SU-DHL-6 (cell line): Measurements from ENCODE around the gene HIPK2.

Experiments used
- H2AFZ ChIP-seq: fragments of 200-600 bp; sonication (generic); 2 replicates; pipeline ENCODE4 v1.6.1; 2014; ENCODE audit warnings: low read depth, mild to moderate bottlenecking, moderate library complexity, mixed read lengths, antibody characterized with exemption, low read length; ENCODE audit not compliant: severe bottlenecking
- H3F3A ChIP-seq: fragments of 200-600 bp; shearing (Covaris generic); 2 replicates; pipeline ENCODE4 v1.6.0; 2016; ENCODE audit warnings: antibody characterized with exemption, mild to moderate bottlenecking; ENCODE audit not compliant: insufficient read depth
- H3K27ac ChIP-seq: fragments of 200-600 bp; sonication (generic); 2 replicates; pipeline ENCODE4 v1.5.1; 2016; ENCODE audit warnings: low read depth, mild to moderate bottlenecking, low read length, moderate library complexity, mixed read lengths
- H3K27me3 ChIP-seq: fragments of 200-600 bp; sonication (generic), shearing (Covaris generic); 2 replicates; pipeline ENCODE4 v1.6.0; 2014; ENCODE audit warnings: mild to moderate bottlenecking, low read length
- H3K36me3 ChIP-seq: fragments of 200-600 bp; sonication (generic); 2 replicates; pipeline ENCODE4 v1.6.1; 2014; ENCODE audit warnings: mild to moderate bottlenecking, low read length, mixed read lengths
- H3K4me2 ChIP-seq: fragments of 300-600, 200-600 bp; shearing (Covaris generic), sonication (generic); 2 replicates; pipeline ENCODE4 v1.6.0; 2014; ENCODE audit warnings: low read length, low read depth, mild to moderate bottlenecking; ENCODE audit not compliant: poor library complexity, severe bottlenecking
- H3K4me3 ChIP-seq: fragments of 200-600 bp; sonication (generic); 2 replicates; pipeline ENCODE4 v1.5.1; 2014; ENCODE audit warnings: antibody characterized with exemption, low read length, mild to moderate bottlenecking, mixed read lengths; ENCODE audit not compliant: insufficient read depth, poor library complexity, severe bottlenecking
- H3K79me2 ChIP-seq: fragments of 200-600 bp; sonication (generic); 2 replicates; pipeline ENCODE4 v1.6.1; 2014; ENCODE audit warnings: mild to moderate bottlenecking, low read length, moderate library complexity; ENCODE audit not compliant: insufficient read depth
- H3K9ac ChIP-seq: fragments of 200-600 bp; sonication (generic); 2 replicates; pipeline ENCODE4 v1.7.0; 2014; ENCODE audit warnings: mild to moderate bottlenecking, low read length
- H3K9me2 ChIP-seq: fragments of 200-600 bp; sonication (generic); replicated peaks from 2 replicates; pipeline ENCODE4 v1.6.1; 2014; ENCODE audit warnings: low read length; ENCODE audit not compliant: insufficient read depth
- H3K9me3 ChIP-seq: fragments of 200-600 bp; sonication (generic); 2 replicates; pipeline ENCODE4 v1.6.1; 2014; ENCODE audit warnings: low read length, mixed read lengths; ENCODE audit not compliant: insufficient read depth
- H4K20me1 ChIP-seq: fragments of 200-600 bp; sonication (generic); 2 replicates; pipeline ENCODE4 v1.6.1; 2014; ENCODE audit warnings: low read depth, mild to moderate bottlenecking, antibody characterized with exemption, low read length, moderate library complexity, mixed read lengths
- CTCF ChIP-seq: fragments of 200-600 bp; sonication (generic); IDR thresholded peaks from one replicate; pipeline ENCODE4 v1.5.1; 2017; ENCODE audit warnings: antibody characterized with exemption, mild to moderate bottlenecking, low read length, moderate library complexity; ENCODE audit not compliant: insufficient read depth, poor library complexity, severe bottlenecking
- EZH2phosphoT487 ChIP-seq: fragments of 200-600 bp; sonication (generic), shearing (Covaris generic); conservative IDR thresholded peaks from 2 replicates; pipeline ENCODE4 v1.6.1; 2018; ENCODE audit warnings: mild to moderate bottlenecking, antibody characterized with exemption, low read length, moderate library complexity, mixed read lengths

HIPK2 gene

DNA sequence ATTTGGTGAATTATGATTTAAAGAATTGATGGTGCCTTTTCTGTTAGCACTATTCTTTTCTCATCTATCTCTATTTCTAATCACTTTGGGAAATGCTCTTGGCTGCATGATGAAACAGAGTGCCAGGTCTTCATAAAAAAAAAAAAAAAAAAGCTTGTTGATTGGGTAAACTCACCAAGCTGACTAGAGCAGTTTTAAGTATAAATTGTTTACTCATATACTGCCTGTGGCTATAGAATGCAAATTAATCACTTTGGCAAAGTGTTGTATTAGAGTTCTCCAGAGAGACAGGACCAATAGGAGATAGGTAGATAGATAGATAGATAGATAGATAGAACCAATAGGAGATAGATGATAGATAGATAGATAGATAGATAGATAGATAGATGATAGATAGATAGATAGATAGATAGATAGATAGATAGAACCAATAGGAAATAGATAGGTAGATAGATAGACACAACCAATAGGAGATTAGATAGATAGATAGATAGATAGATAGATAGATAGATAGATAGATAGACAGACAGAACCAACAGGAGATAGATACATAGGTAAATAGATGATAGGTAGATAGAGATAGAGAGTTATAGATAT is 31.1 kb upstream of the HIPK2 start:
- TF ChIP-seq EZH2phosphoT487 (no peak), CTCF (no peak)
- H3K27me3 ChIP-seq = no peaks in the 10 kb centered on the region
- H3F3A ChIP-seq = no peaks in the 10 kb centered on the region
- H3K9ac ChIP-seq = no peak overlapping the region
- H3K4me3 ChIP-seq = no peak overlapping the region
- no peak overlapping the region for H2AFZ ChIP-seq
- no peak overlapping the region for H3K27ac ChIP-seq
- no peaks in the 10 kb centered on the region; the same call in 1 of the 2 replicates for H3K9me3 ChIP-seq
- H3K79me2 ChIP-seq = no peaks in the 10 kb centered on the region
- no peaks in the 10 kb centered on the region for H4K20me1 ChIP-seq
- H3K9me2 ChIP-seq = no peaks in the 10 kb centered on the region
- no peak overlapping the region for H3K4me2 ChIP-seq
- H3K36me3 ChIP-seq = no peaks in the 10 kb centered on the region

GRCh38 chr7:139808427-139808826 is 30.6 kb upstream of the HIPK2 start:
- Histone ChIP-seq H3K9me2 (no peaks in the 10 kb centered on the region), H4K20me1 (no peaks in the 10 kb centered on the region), H3K9me3 (peaks cover 3% of the 10 kb centered on the region; the same call in 1 of the 2 replicates), H2AFZ (no peak overlapping the region), H3K4me2 (no peak overlapping the region), H3K27me3 (no peaks in the 10 kb centered on the region), H3F3A (no peaks in the 10 kb centered on the region), H3K9ac (no peak overlapping the region), H3K36me3 (no peaks in the 10 kb centered on the region), H3K27ac (no peak overlapping the region), H3K79me2 (no peaks in the 10 kb centered on the region), H3K4me3 (no peak overlapping the region)
- no peak for TF ChIP-seq CTCF
- TF ChIP-seq EZH2phosphoT487 = no peak

DNA sequence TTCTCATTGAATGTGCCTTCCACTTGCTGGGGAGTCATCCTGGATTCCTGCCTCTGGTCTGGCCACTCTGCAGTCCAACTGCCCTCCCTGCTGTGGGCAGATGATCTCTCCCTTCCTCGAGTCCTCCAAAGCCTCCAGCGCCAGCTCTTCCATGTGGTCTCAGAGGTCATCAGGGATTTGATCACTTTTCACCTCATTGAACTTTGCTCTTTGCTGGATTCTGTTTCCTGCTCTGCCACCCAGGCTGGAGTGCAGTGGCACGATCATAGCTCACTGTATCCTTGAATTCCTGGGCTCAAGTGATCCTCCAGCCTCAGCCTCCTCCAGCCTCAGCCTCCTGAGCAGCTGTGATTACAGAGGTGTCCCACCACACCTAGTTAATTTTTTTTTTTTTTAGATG is 29.2 kb upstream of the HIPK2 start:
- Histone ChIP-seq H3K4me3 (no peak overlapping the region), H3K9me3 (peaks cover 4% of the 10 kb centered on the region; the same call in 1 of the 2 replicates), H3K4me2 (no peak overlapping the region), H3K79me2 (no peaks in the 10 kb centered on the region), H3K36me3 (no peaks in the 10 kb centered on the region), H3K27ac (no peak overlapping the region), H3K27me3 (no peaks in the 10 kb centered on the region), H3K9ac (no peak overlapping the region), H4K20me1 (no peaks in the 10 kb centered on the region), H3F3A (no peaks in the 10 kb centered on the region), H3K9me2 (no peaks in the 10 kb centered on the region), H2AFZ (no peak overlapping the region)
- TF ChIP-seq CTCF (no peak), EZH2phosphoT487 (no peak)
